Left ventricle myocardium inferior (tissue), 1 donor: ENCODE results near the gene ZNF593OS. TPM values are rescaled to one million over a fixed set of nuclear protein-coding genes. Genes with fewer than 3 reads are reported as not detected.

Source experiments
- DNase-seq: peaks from one replicate; pipeline ENCODE4 v3.0.0-alpha.2; 2020
- H3K27ac ChIP-seq: fragments of 200-600 bp; replicated peaks from 2 replicates; pipeline ENCODE4 v1.8.0; 2021
- H3K27me3 ChIP-seq: fragments of 200-600 bp; 2 replicates; pipeline ENCODE4 v1.8.0; 2021; ENCODE audit warnings: low read depth
- H3K36me3 ChIP-seq: fragments of 200-600 bp; 2 replicates; pipeline ENCODE4 v1.8.0; 2021
- H3K4me1 ChIP-seq: fragments of 200-600 bp; 2 replicates; pipeline ENCODE4 v1.8.0; 2021
- H3K4me3 ChIP-seq: fragments of 200-600 bp; 2 replicates; pipeline ENCODE4 v1.8.0; 2021; ENCODE audit warnings: mild to moderate bottlenecking, moderate library complexity
- H3K9me3 ChIP-seq: fragments of 200-600 bp; replicated peaks from 2 replicates; pipeline ENCODE4 v1.8.0; 2021
- intact Hi-C: fragments of 100-400 bp; cut with micrococcal nuclease; formaldehyde crosslinking; loops from one replicate; pipeline ENCODE4 v1.11.0; 2022
- total RNA-seq: library from RNA; stranded (reverse); fragmentation: NEBNext Ultra II Directional; extraction: Animal tissue kit (Norgen Biotek cat#: 25700); gene quantifications from one replicate; pipeline ENCODE4 v1.2.1, GENCODE V29; 2021
- TF ChIP-seq, protein P1 (sequence below): fragments of 200-600 bp; IDR thresholded peaks from 2 replicates; pipeline ENCODE4 v1.8.0; 2021; ENCODE audit warnings: antibody characterized with exemption, mild to moderate bottlenecking, borderline replicate concordance
- donor health status: DM: no; HTN: yes; CAD: no; lungs with severe emphysema.

Gene ZNF593OS
- total RNA-seq, 1 donor from 2014 or later: not detected

DNA sequence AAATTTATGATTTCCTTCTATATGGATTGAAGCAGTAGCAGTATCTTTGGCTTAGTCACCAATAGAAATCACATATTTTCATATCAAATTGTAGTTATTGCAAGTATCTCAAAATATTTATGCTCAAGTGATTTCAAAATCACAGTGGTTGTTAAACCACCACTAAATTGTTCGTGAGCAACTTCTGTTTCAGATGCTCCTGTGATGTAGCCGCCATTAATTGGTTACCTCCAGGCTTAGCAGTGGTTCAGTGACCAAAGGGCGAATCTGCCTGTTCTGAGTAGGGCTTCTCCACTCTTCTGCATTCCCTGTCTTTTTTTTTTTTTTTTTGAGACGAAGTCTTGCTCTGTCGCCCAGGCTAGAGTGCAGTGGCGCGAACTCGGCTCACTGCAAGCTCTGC lies 3.7 kb upstream of the ZNF593OS start:
- H3K9me3 ChIP-seq: no peaks in the 10 kb centered on the region
- no peaks in the 10 kb centered on the region for H3K27me3 ChIP-seq
- no peak for DNase-seq
- H3K4me1 ChIP-seq: peaks cover 16% of the 10 kb centered on the region
- TF ChIP-seq, protein P1, sequence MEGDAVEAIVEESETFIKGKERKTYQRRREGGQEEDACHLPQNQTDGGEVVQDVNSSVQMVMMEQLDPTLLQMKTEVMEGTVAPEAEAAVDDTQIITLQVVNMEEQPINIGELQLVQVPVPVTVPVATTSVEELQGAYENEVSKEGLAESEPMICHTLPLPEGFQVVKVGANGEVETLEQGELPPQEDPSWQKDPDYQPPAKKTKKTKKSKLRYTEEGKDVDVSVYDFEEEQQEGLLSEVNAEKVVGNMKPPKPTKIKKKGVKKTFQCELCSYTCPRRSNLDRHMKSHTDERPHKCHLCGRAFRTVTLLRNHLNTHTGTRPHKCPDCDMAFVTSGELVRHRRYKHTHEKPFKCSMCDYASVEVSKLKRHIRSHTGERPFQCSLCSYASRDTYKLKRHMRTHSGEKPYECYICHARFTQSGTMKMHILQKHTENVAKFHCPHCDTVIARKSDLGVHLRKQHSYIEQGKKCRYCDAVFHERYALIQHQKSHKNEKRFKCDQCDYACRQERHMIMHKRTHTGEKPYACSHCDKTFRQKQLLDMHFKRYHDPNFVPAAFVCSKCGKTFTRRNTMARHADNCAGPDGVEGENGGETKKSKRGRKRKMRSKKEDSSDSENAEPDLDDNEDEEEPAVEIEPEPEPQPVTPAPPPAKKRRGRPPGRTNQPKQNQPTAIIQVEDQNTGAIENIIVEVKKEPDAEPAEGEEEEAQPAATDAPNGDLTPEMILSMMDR: no peak
- H3K4me3 ChIP-seq: no peak overlapping the region
- H3K27ac ChIP-seq: no peak overlapping the region
- intact Hi-C loops: no loop called here
- no peaks in the 10 kb centered on the region for H3K36me3 ChIP-seq

DNA sequence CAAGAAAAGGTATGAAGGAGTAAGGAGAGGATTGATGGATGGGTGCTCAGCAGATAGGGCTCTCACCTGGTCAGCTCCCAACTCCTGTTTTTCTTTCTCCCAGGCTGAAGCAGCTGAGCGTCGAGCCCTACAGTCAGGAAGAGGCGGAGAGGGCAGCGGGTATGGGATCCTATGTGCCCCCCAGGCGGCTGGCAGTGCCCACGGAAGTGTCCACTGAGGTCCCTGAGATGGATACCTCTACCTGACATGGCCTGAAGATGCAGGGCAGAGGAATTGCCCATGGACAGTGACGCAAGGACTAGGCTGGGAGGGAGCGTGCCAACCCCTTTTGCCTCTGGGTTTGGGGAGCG lies 1.2 kb downstream of the ZNF593OS start:
- peak overlapping the region; percentile 83 for H3K27ac ChIP-seq
- intact Hi-C loops: no loop called here
- DNase-seq: no peak

DNA sequence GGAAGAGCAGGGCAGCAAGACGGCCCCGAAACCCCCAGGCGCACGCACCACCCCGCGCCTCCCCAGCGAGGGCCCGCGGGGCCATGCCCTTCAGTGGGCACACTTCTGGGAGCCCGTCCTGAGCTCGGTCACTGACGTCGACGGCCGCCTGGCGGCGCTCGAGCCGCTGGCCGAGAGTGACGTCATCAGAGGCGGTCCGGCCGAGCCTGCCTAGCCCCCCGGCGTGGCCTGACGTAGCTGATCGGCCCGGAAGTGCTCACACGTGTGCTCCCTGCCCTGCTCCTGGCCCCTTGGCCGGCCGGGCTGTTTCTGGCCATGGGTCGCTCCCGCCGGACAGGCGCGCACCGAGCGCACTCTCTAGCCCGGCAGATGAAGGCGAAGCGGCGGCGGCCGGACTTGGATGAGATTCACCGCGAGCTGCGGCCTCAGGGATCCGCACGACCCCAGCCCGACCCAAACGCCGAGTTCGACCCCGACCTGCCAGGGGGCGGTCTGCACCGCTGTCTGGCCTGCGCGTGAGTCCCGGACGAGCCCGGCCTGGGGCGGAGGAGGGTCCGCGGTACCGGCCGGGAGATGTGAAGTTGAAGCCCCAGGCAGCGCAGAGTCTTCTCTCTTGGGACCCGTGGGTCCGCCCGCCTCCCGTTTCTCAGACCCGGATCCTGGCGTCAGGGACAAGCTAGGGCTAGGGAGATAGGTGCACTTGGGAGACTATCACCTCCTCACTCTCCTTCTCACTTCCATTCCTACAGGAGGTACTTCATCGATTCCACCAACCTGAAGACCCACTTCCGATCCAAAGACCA lies 1.8 kb downstream of the ZNF593OS start, which contains the start of gene ZNF593:
Gene ZNF593, plus strand, starts transcription at position 240 of the 803 bp plus-strand sequence. Its CDS starts 76 bp downstream, at position 316.
- Histone ChIP-seq H3K4me3 (peak within 1 kb of the TSS; percentile 94), H3K27ac (peak within 1 kb of the TSS; percentile 83), H3K9me3 (no peaks in the 10 kb centered on the region), H3K4me1 (peaks cover 33% of the 10 kb centered on the region), H3K27me3 (no peaks in the 10 kb centered on the region), H3K36me3 (no peaks in the 10 kb centered on the region)
- TF ChIP-seq, protein P1: peak; percentile 92
- peak; percentile 92 for DNase-seq
- intact Hi-C loops: no loop called here

More for the DNA sequence above, 1.2 kb downstream of the ZNF593OS start:
- H3K9me3 ChIP-seq: no peaks in the 10 kb centered on the region
- peak overlapping the region; percentile 94 for H3K4me3 ChIP-seq
- no peaks in the 10 kb centered on the region for H3K36me3 ChIP-seq
- TF ChIP-seq, protein P1: no peak
- H3K27me3 ChIP-seq: no peaks in the 10 kb centered on the region
- H3K4me1 ChIP-seq: peaks cover 33% of the 10 kb centered on the region

DNA sequence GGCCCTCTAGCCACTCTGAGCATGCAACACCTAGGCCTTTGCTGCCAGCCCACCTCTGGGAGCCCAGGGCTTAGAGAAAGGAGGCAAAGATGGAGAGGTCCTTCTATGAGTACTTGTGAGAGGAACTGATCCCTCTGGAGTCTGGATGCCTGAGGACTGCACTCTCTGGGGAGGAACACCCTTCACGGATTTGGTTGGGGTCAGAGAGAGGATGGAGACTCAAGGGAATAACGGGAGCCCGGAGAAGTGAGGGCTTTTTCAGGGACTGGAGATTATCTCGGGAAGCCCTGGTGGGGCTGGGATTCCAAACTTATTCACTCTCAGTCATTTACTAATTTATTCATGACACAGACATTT lies 2.5 kb downstream of the ZNF593OS start:
- peak overlapping the region; percentile 83 for H3K27ac ChIP-seq
- no peaks in the 10 kb centered on the region for H3K36me3 ChIP-seq
- no peaks in the 10 kb centered on the region for H3K9me3 ChIP-seq
- no peaks in the 10 kb centered on the region for H3K27me3 ChIP-seq
- peaks cover 39% of the 10 kb centered on the region for H3K4me1 ChIP-seq
- intact Hi-C loops: no loop called here
- TF ChIP-seq, protein P1: no peak
- peak overlapping the region; percentile 94 for H3K4me3 ChIP-seq
- DNase-seq: no peak

DNA sequence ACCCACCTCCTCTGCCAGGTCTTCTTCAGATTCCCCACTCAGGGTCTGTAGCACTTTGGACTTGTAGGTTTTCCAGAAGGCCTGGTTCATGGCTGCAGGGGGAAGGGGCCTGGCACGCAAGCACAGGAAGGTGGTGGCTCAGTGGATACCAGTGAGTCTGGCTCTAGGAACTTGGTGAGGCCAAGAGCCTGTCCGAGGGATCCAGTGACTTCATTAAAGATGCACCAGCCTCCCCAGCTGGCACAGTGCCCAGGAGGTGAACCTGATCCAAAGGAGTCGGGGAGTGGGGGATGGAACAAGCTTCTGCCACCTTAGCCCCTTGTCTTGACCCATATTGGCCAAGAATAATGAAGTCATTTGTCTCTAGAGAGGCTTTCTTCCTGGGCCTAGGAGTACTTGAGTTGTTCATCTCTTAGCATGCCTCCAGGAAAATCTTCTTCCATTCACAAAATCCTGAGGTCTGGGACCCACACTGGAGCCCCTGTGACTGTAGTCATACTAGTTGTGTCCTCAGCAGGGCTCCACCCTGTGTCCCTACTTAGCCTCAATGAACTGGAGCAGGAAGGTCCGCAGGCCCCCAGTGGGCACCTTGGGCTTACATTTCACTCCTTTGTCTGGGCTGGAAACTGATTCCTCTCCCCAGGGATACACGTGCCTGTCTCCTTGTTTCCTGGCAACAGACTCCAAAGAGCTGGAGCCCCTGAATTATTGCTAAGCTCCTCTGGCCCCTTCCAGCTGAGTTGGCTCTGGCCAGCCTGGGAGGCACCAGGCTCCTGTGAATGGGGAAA lies 3.0 kb downstream of the ZNF593OS start, which contains the start of gene C1orf232:
Gene C1orf232, minus strand, starts transcription at position 554 of the 788 bp plus-strand sequence. Its CDS starts 464 bp downstream, at position 90.
- intact Hi-C loops: no loop called here
- Histone ChIP-seq H3K4me1 (peaks cover 45% of the 10 kb centered on the region), H3K36me3 (no peaks in the 10 kb centered on the region), H3K9me3 (no peaks in the 10 kb centered on the region), H3K4me3 (peak within 1 kb of the TSS; percentile 94), H3K27ac (peak within 1 kb of the TSS; percentile 83), H3K27me3 (no peaks in the 10 kb centered on the region)
- TF ChIP-seq, protein P1: no peak
- DNase-seq: no peak
